Skeletal muscle tissue (tissue), 4 donors: ENCODE measurements around the gene DNAI4. TPM values are rescaled to one million over a fixed set of nuclear protein-coding genes. Genes with fewer than 3 reads are reported as not detected.

Experiments
- H3K27ac ChIP-seq: one replicate; pipeline ENCODE4 v1.7.0; 2013; ENCODE audit warnings: mild to moderate bottlenecking, low read depth, low read length, inconsistent platforms
- H3K27me3 ChIP-seq, 3 donors: one replicate each; pipeline ENCODE4 v1.7.0; 2013; ENCODE audit warnings: low read length in 3 of 3; ENCODE audit not compliant: control insufficient read depth in 3 of 3, insufficient read depth in 3 of 3
- H3K36me3 ChIP-seq, 3 donors: one replicate each; pipeline ENCODE4 v1.7.0; 2013; ENCODE audit warnings: low read length in 3 of 3; ENCODE audit not compliant: control insufficient read depth in 3 of 3, insufficient read depth in 3 of 3
- H3K4me1 ChIP-seq, 3 donors: one replicate each; pipeline ENCODE4 v1.7.0; 2013; ENCODE audit warnings: low read length in 3 of 3, mild to moderate bottlenecking in 3 of 3; ENCODE audit not compliant: control insufficient read depth in 3 of 3, insufficient read depth in 3 of 3
- H3K4me3 ChIP-seq, 3 donors: one replicate each; pipeline ENCODE4 v1.7.0; 2013; ENCODE audit warnings: low read length in 3 of 3
- H3K9ac ChIP-seq, 3 donors: one replicate each; pipeline ENCODE4 v1.7.0; 2013; ENCODE audit warnings: low read length in 3 of 3, mild to moderate bottlenecking in 3 of 3, moderate library complexity in 2 of 3, low read depth in 1 of 3
- H3K9me3 ChIP-seq, 3 donors: one replicate each; pipeline ENCODE4 v1.7.0; 2013; ENCODE audit warnings: low read length in 3 of 3; ENCODE audit not compliant: control insufficient read depth in 3 of 3
- total RNA-seq: library from RNA; depleted of rRNA; stranded (reverse); fragments of >200 nt; gene quantifications from one replicate; pipeline ENCODE4 v1.2.3, GENCODE V29; 2014
- donor health status: Osteomylitis.

DNAI4 gene
- total RNA-seq, 1 donor from 2014 or later, result 12.5 TPM

DNA sequence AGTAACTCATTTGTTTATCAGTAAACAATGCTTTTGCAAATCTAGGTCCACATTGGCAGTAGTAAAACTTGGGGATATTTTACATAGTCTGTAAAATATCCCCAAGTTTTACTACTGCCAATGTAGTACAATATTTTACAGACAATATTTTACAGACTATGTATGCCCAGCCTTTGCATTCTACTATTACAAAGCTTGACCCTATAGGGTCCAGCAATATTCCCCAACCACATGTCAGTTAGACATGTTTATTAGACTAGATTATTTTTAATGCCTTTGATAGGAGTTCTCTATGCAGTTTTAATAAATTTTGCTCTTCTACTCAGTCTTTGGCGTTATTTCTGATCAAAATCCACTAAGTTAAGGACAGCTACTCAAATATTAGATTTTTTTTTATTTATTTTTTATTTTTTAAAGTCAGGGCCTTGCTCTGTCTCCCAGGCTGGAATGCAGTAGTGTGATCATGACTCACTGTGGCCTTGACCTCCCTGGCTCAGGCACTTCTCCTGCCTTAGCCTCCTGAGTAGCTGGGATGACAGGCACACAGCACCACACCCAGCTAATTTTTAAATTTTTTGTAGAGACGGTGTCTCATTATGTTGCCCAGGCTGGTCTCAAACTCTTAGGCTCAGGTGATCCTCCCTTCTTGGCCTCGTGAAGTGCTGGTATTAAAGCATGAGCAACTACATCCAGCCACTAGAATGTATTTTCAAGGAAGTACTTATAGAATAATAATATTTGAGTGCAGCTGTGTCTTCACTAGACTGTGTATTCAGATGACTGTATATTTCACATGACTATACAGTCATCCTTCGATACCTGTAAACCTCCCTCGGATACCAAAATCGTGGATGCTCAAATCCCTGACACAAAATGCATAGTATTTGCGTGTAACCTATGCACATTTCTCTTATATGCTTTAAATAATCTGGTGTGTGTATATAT is 19.9 kb upstream of the DNAI4 start:
- H3K4me3 ChIP-seq, result no peak overlapping the region
- H3K4me1 ChIP-seq, result no peaks in the 10 kb centered on the region
- no peaks in the 10 kb centered on the region for H3K9me3 ChIP-seq
- peaks cover 3 to 31% (median 9%) of the 10 kb centered on the region in 3 donors for H3K36me3 ChIP-seq
- no peak overlapping the region for H3K9ac ChIP-seq
- no peaks in the 10 kb centered on the region for H3K27me3 ChIP-seq
- H3K27ac ChIP-seq, result no peak overlapping the region

DNA sequence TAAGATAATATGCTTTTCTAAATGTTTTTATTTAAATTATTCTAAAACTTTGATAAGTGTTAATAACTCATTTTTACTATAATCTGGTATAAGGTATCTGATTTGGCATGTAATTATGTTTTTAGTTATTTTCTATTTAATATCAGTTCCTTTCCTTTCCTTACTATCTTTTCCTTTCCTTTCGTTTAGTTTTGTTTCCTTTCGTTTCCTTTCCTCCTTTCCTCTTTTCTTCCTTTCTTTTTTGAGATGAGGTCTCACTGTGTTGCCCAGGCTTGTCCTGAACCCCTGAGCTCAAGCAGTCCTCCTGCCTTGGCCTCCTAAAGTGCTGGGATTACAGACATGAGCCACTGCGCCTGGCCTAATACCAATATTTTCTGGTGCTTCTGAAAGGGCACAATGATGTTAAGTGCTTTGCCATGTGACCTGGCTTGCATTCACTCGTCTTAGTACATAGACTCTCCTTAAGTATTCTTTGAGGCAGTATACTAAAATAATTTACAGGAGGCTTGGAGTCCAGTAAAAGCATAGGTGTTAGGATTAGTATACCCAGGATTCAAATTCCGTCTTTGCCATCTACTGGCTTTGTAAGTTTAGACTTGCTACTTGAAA is 18.8 kb upstream of the DNAI4 start:
- Histone ChIP-seq H3K4me3 (no peak overlapping the region), H3K4me1 (no peaks in the 10 kb centered on the region), H3K27me3 (no peaks in the 10 kb centered on the region), H3K36me3 (peaks cover 2 to 27% (median 9%) of the 10 kb centered on the region in 3 donors), H3K9me3 (no peaks in the 10 kb centered on the region), H3K9ac (no peak overlapping the region), H3K27ac (peak overlapping the region; percentile 8)

DNA sequence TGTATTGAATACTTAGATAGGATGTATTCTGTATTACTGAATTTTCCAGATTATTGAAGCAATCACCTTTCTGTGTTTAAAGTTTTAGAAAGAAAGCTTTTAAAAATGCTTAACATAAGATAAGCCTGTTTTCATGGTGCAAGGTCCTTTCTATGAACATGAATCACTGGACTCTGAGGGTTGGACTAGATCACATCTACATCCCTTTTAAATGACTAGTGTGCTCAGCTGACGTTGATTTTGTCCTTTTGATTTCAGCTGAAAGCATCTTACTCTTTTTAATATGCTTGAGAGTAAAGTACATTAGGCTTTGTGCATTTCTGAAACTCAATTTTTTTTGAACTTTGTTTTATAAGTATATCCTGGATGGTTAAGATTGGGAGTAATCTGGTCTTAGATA is 16.3 kb upstream of the DNAI4 start:
- Histone ChIP-seq H3K4me1 (peaks cover 0 to 4% (median 3%) of the 10 kb centered on the region in 3 donors), H3K9me3 (no peaks in the 10 kb centered on the region)

DNA sequence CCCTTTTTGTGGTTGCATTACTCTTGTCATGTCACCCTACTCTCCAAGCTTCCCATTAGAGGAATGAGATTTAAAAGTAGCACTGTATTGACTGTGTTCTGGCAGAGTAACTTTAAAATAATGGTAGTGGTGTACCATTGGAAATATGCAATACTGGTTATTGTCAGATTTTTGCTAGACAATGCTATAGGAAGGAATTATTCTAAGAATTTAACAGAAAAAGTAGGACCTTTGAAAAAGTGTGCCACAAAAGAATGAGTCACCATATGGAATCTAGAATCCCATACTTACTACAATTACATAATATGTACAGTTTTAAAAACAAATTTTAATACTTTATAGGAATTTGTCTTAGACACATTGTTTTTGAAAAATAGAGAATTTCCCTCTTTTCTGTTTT is 14.0 kb upstream of the DNAI4 start:
- Histone ChIP-seq H3K9me3 (no peaks in the 10 kb centered on the region), H3K27ac (no peak overlapping the region), H3K4me1 (peaks cover 0 to 12% (median 9%) of the 10 kb centered on the region in 3 donors), H3K27me3 (no peaks in the 10 kb centered on the region), H3K36me3 (peaks cover 0 to 8% (median 2%) of the 10 kb centered on the region in 3 donors), H3K9ac (no peak overlapping the region), H3K4me3 (no peak overlapping the region)

More for the DNA sequence above, 16.3 kb upstream of the DNAI4 start:
- H3K4me3 ChIP-seq, result no peak overlapping the region
- no peak overlapping the region for H3K9ac ChIP-seq
- peaks cover 0 to 8% (median 3%) of the 10 kb centered on the region in 3 donors for H3K36me3 ChIP-seq
- H3K27ac ChIP-seq, result no peak overlapping the region
- H3K27me3 ChIP-seq, result no peaks in the 10 kb centered on the region

DNA sequence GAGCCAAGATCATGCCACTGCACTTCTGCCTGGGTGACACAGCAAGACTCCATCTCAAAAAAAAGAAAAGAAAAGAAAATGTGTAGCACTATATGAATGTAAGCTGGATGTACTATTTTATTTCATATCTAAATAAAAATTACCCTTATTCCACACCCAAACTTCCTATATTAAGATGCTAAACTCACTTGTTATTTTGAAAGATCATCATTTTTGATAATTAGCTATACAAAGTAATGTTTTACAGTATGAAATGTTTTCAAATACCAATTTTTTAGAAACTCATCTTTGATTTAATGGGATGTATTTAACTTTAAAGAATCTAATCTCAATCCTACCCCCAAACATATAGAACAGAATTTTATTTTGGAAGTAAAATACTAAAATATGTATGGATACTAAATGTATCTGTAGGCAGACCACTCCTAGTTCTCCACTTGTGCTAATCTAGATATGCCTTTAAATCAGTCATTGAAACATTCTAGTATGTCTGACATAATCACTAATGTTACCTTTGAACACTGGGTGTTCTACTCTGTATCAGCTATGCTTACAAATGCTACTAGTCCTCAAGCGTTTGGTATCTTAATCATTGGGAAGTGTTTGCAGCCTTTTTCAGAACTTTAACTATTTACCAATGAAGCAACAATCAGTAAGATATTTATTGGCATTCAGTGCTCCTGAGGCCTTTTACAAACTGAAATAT is 13.0 kb upstream of the DNAI4 start:
- Histone ChIP-seq H3K4me1 (peaks cover 0 to 14% (median 13%) of the 10 kb centered on the region in 3 donors), H3K9me3 (no peaks in the 10 kb centered on the region)

DNA sequence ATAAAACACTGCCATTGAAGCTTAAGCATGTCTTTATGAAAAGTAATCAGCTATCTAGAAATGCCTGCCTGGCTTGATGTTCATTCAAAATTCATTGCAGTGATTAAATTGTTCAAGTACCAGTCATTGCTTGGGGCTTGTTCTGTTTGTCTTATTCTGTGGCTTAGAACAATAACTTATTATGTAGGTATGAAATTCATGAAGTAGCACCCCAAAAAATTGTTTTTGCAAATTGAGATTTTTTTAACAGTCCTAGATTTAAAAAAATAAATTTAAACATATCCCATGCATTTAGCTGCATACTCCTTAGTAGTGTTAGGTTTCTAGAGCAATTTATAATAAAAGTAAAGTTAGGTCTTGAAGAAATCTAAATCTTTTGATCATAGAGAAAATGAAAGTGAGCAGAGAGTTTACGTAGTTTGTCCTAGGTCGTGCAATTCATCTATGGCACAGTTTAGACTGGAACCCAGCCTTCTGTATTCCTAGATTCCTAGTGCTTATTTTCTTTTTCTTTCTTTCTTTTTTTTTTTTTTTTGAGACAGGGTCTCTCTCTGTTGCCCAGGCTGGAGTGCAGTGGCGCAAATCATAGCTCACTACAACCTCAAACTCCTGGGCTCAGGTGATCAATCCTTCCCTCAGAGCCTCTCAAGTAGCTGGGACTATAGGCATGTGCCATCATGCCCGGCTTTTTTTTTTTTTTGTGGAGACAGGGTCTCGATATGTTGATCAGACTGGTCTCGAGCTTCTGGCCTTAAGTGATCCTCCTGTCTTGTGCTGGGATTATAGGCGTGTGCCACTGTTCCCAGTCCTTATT is 9.4 kb upstream of the DNAI4 start:
- H3K9me3 ChIP-seq, result no peaks in the 10 kb centered on the region
- H3K4me3 ChIP-seq, result peak overlapping the region in 1 of 3 donors; percentile 26
- H3K27ac ChIP-seq, result no peak overlapping the region
- no peaks in the 10 kb centered on the region for H3K36me3 ChIP-seq
- peaks cover 0 to 31% (median 24%) of the 10 kb centered on the region in 3 donors for H3K4me1 ChIP-seq
- no peaks in the 10 kb centered on the region for H3K27me3 ChIP-seq
- H3K9ac ChIP-seq, result peak overlapping the region in 1 of 3 donors; percentile 7

More for the DNA sequence above, 13.0 kb upstream of the DNAI4 start:
- no peak overlapping the region for H3K27ac ChIP-seq
- no peaks in the 10 kb centered on the region for H3K27me3 ChIP-seq
- H3K4me3 ChIP-seq, result no peak overlapping the region
- peaks cover 0 to 8% (median 0%) of the 10 kb centered on the region in 3 donors for H3K36me3 ChIP-seq
- H3K9ac ChIP-seq, result no peak overlapping the region

DNA sequence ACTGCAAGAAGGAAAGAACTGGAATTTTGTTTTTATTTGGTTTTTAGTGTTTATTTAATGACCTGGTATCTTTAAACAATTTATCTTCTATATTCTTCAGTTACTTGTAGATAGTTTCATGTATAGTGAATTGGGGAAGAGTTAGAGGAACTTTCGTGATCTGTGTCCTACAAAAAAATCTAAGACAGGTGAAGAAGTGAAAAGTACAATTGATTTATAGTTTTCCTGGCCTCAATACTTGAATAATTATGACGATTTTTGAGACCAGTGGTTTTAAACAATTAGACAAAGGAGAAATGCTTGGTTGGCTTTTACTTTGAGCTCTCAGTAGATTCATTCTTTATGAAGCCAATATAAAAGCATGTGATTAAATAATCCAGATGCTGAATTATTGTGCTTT is 7.6 kb upstream of the DNAI4 start:
- H3K4me1 ChIP-seq, result peaks cover 0 to 27% (median 22%) of the 10 kb centered on the region in 3 donors
- peak overlapping the region in 2 of 3 donors; percentile 11 to 38 for H3K9ac ChIP-seq
- H3K27me3 ChIP-seq, result no peaks in the 10 kb centered on the region
- H3K27ac ChIP-seq, result no peak overlapping the region
- no peaks in the 10 kb centered on the region for H3K9me3 ChIP-seq
- H3K36me3 ChIP-seq, result no peaks in the 10 kb centered on the region
- H3K4me3 ChIP-seq, result no peak overlapping the region

DNA sequence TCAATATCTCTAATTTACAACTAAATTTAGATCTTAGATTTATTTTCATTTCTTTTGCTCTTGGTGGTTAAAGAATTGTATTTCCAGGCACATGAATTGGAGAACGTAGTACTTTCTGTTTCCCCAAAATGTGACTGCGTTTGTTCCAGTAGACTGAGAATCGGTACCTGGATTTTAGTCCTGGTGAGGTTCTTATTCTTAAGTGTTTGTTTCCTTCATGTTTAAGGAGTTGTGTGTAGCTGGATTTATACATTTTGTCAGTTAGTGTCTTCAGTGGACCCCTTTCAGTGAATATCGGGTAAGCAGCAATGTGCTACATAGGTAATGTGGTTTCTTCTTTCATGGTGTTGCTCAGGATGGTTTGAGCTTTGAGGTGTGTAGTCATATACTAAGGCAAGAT is 6.9 kb upstream of the DNAI4 start:
- Histone ChIP-seq H3K9ac (peak overlapping the region; percentile 4 to 93 (median 25)), H3K27ac (peak overlapping the region; percentile 92), H3K4me1 (peaks cover 0 to 27% (median 20%) of the 10 kb centered on the region in 3 donors), H3K27me3 (no peaks in the 10 kb centered on the region), H3K36me3 (no peaks in the 10 kb centered on the region), H3K9me3 (no peaks in the 10 kb centered on the region), H3K4me3 (peak overlapping the region; percentile 15 to 95 (median 89))

DNA sequence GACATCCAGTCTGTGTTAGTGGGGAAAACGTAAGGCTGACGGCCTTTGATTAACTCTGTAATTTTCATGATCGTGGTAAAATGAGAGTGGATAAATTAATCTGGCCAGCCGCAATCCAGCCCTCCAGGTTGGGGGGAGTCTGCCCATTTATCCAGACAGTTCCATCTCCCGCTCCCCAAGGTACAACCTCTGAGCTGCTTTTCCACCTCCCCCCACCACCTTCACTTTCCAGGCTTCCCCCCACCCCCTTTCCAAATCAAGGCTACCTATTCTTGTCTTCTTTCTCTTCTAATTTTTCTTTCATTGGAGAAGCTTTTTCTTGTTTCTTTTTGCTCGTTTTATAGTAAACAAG is 6.1 kb upstream of the DNAI4 start:
- peak overlapping the region; percentile 92 for H3K27ac ChIP-seq
- peak overlapping the region; percentile 84 to 95 (median 89) for H3K4me3 ChIP-seq
- H3K36me3 ChIP-seq, result no peaks in the 10 kb centered on the region
- H3K4me1 ChIP-seq, result peaks cover 4 to 33% (median 25%) of the 10 kb centered on the region in 3 donors
- H3K9me3 ChIP-seq, result no peaks in the 10 kb centered on the region
- H3K27me3 ChIP-seq, result no peaks in the 10 kb centered on the region
- H3K9ac ChIP-seq, result peak overlapping the region; percentile 86 to 93 (median 91)
